NCI-H2107 (cell line): ENCODE measurements around the gene KRTAP10-4.
"Not testable (repeated sequence)": the region's sequence is repeated elsewhere in the genome, so short reads cannot be mapped to it uniquely, and the experiment has no call there.

Experiments used
- DNase-seq: peaks from one replicate; lab custom pipeline; 2025; lab: John Stamatoyannopoulos, UW

Gene KRTAP10-4

DNA sequence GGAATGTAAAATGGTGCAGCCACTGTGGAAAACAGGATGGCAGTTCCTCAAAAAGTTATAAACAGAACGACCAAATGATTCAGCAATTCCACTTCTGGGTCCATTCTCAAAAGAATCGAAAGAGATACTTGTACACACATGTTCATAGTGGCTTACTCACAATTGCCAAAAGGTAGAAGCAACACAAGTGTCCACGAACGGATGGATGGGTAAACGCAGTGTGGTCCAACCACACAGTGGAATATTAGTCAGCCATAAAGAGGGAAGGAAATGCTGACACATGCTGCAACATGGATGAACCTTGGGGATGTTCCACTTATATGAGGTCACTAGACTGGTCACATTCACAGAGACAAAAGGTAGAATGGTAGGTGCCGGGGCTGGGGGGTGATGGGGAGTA lies 38.8 kb upstream of the KRTAP10-4 start:
- DNase-seq, result no peak

DNA sequence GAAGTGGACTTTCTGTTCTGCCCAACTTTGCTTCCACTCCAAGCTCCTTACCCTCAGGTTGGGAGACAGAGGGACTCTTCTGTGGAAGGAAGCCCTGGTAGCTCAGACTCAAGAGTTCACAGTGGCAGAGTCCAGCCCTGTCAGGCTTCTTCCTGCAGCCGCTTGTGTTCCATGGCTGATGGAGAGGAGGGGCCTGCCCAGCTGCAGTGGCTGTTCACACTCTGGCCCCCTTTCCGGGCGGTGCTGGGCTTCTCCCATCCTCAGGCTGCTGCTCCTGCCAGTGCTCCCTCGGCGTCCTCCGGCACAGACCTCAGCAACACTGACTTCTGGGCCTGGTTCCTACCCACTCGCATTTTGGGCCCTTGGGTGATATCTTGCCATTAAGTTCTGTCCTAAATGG lies 37.6 kb upstream of the KRTAP10-4 start:
- no peak for DNase-seq

DNA sequence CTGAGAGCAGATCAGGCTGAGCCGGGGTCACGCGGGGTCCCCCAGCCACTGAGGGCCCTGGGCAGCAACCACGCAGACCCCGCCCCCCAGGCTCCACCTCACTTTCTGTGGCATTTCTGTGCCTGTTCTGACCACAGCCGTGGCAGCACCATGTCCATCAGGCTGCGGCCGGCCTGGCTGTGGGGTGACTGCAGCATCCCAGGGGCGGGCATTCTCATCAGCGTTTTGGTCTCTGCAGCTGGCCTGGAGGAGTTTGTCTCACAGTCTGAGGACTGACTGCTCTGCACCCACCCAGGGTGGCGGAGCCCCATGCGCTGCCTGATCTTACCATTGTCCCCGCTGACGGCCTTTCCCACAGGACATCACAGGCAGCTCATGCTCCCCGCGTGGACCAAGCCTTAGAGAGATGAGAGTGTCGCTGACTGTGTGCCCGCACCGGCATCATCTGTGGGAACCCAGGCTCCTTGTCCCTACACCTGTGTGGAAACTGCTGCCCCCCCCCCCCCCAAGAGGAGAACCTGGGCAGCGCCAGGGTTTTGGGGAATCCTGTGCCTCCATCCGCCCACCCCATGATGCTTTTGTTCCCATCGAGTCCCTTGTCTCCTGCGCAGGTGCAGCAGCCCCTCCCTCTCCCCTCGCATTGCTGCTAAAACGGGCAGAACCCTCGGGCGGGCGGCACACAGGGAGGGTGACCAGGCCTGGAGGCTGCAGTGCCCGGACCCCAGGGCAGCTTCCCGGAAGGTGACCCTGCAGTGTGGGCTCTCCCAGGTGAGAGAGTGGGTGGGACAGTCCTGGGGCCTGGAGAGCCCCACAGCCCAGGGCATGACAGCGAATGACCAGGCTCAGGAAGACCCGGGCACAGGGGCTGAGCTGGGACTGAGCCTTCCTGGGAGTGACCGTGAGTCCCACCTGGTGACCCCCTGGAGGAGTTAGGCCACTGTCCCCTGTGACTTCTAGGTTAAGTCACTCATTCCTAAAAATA lies 35.3 kb upstream of the KRTAP10-4 start:
- no peak for DNase-seq

DNA sequence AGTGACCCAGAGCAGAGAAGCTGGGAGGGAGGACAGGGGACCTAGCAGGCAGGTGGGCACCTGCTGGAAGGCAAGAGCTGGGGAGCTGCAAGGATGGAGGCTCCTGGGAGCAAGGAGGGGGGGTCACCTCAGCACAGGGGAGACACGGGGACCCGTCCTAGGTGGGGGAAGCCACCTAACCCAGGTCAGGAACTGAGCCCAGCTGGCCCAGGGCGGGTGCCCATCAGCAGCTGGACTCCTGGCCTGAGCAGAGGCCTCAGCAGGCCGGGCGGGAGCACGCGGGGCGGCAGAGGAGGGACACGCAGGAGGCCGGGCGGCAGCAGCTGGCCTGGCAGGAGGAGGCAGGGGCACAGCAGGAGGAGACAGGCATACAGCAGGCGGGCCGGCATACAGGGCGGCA lies 34.5 kb upstream of the KRTAP10-4 start:
- DNase-seq, result no peak

DNA sequence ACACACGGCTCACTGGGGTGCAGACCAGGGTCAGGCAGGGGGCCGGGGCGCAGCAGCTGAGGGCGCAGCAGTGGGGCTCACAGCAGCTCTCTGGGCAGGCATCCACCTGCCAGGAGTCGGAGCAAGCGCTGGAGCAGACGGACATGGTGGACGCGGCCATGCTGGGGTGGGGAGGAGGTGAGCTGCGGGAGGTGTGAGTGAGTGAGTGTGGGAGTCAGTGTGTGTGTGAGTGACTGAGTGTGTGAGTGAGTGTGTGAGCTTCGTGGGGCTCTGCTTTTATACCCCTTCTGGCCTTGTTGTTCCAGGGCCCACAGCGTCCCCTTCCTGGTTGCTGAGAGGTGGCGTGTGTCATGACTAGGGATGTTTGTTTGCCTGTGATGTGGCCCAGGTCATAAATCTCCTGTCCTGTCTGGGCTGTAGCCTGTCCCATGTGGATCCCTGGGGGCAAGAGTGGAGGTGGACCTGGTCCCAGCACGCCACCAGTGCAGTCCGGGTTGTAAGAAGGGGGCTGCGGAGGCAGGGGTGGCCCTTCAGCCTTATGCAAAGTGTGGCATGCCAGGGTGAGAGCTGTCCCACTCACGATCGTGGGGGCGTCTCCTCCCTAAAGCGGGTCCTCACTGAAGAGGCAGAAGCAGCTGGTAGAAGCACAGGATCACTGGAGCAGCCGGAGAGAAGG lies 33.4 kb upstream of the KRTAP10-4 start, which contains the start of gene KRTAP10-1:
Gene KRTAP10-1 (minus strand): TSS at position 205 of the 676 bp plus-strand sequence. CDS start 45 bp downstream, at position 160.
- no peak for DNase-seq

DNA sequence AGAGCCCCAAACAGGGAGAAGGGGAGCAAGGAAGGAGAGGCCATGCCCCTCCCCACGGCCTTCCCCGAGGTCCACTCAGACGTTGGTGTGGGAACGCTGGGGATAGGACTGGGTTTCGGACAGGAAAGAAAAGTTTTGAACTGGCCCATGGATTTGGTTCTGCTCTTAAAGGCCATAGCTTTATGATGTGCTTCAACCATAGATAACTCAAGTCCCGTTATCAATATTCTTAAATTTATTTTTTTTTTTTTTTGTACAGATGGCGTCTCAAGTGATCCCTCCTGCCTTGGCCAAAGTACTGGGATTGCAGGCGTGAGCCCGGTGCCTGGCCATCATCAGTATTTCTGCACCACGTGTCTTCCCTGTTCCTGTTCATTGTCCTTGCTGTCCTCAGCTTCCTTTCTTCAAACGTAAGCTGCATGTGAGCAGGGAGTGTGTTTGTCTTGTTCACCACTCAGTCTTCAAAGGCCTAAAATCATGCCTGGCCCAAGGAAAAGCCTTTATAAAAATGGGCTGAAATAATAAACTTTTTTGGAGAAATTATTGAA lies 32.7 kb upstream of the KRTAP10-4 start:
- DNase-seq, result no peak

DNA sequence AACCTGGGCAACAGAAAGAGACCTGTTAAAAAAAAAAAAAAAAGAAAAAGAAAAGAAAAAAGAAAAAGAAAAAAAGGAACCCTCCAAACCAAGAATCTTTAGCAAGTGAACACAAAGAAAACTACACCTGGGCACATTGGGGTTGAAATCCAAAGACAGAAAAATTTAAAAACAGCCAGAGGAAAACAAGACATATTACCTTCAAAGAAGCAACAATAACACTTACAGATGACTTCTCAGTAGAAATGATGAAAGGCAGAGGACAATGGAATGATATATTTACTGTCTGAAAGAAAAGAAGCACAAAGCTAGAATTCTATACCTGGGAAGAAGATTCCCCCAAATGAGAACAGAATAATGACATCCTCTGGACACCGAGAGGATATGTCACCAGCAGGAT lies 30.8 kb upstream of the KRTAP10-4 start:
- no peak for DNase-seq

DNA sequence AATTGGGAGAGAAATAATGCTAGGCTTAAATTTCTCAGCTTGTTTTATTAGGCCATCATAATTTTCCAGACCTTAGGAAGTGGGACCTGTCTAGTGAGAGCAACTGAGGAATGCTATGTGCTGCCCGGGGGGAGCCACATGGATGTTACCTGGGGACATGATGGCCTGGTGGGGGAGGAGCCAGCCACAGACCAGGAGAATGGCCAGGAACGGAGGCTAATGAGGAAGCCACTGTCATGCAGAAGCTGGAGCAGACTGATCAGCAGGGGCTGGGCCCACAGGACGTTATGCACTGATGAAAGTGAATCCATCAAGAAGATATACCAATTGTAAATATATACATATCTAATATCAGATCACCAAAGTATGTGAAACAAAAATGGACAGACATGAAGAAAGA lies 29.0 kb upstream of the KRTAP10-4 start:
- DNase-seq, result no peak

DNA sequence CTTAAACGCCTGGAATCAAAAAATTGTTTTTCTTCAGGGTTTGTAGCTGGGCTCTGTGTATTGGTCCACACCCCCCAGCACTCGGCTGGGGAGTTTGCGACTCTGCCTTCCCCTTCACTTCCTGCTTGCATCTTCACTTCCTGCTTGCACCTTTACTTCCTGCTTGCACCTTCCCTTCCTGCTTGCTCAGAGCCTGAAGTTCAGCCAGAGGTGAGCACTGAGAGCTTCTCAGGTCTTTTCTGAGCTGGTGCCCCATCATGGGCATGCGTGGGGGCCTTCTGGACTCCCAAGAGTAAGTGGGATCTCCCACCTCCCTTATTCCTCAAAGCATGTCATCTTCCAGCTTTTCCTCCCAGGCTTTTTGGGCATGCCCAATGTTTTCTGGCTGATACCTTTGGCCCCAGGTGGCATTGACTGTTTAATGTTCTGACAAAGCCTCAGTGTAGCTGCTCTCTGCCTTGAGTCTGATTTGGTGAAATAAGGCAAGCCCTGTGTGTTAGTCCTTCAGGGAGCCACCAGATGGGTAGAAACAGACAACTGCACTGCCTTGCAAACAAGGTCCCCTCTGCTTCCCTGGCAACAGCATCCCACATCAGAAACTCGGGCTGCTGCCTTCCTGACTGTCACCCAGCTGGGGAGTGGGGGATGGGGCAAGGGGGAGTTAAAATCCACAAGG lies 25.7 kb upstream of the KRTAP10-4 start:
- DNase-seq, result no peak

DNA sequence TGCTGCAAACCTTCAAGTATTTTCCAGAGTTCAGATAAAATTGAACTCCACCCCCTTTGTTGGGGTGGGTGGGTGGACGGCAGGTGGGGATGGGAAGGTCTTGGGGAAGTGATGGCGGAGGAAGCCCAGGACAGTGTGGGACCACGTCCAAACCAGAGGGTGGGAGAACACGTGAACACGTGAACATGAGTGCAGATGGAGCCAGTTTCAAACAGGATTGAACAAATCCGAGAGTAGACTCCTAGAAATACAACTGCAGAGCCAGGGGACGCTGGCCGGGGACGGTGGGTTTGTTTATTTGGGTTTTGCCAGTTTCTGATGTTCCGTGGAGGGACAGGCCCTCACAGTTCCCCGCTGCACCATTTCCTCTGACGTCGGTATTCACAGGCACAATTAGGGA lies 25.1 kb upstream of the KRTAP10-4 start:
- no peak for DNase-seq

DNA sequence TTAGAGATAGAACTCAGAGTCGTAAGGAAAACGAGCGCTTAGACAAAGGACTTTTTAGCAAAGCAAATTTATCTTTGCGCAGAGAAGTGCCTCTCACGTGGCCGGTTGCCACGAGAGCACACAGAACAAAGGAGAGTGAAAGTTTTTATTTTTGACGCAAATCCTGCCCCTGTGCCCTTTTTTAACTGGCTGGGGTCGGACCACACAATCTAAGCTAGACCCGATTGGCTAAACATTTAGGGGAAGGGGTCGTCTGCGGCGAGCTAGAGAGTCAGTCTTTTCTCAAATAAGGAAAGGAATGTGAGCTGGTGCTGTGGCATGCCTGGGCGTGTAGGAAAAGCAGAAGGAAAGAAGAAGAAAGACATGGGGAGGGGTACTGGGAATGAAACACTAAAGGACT lies 24.6 kb upstream of the KRTAP10-4 start:
- no peak for DNase-seq

DNA sequence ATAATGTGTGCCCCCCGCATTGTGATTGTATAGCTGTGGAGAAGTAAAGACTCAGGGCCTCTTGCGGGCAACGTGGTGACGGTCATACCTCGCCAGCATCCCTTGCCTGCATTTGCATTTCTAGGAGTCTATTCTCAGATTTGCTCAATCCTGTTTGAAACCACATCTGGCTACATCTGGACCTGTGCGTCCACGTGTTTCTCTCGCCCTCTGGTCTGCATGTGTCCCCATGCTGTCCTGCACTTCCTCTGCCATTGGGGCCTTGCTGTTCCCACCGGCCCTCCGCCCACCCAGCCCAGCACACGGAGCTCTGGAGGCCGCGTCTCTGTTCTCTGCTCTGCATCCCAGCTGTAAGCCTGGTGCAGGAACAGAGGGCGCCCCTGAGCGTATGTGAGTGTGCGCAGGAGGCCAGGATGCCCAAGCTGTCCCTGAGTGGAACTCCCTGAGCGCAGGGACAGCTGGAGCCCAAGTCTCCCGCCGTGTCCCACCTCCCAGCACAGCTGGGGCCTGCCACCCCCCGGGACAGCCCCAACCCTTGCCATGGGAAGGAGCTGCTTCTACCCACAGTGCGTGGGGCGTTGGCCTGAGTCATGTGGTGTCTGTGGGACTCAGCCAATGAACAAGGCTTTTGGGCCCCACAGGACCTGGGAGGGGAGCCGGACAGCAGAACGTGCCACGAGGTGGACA lies 23.9 kb upstream of the KRTAP10-4 start:
- DNase-seq, result no peak

DNA sequence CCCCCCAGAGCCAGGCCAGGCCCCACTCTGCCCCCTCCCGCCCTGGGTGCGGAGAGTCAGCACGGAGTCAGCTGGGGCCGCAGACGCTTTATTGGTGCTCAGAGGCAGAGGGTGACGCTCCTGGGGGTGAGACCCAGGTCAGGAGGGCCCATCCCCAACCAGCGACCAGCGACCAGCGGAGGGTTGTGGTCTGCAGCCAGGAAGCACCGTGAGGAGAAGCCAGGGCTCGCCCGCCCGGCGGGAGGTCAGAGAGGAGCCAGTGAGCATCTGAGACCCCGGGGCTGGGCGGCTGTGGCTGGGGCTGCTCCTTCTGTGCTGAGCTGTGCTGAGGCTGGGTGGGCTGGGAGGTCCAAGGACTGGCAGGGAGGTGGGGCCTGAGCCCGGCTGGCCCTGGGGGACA lies 23.2 kb upstream of the KRTAP10-4 start:
- DNase-seq, result not testable (repeated sequence)

DNA sequence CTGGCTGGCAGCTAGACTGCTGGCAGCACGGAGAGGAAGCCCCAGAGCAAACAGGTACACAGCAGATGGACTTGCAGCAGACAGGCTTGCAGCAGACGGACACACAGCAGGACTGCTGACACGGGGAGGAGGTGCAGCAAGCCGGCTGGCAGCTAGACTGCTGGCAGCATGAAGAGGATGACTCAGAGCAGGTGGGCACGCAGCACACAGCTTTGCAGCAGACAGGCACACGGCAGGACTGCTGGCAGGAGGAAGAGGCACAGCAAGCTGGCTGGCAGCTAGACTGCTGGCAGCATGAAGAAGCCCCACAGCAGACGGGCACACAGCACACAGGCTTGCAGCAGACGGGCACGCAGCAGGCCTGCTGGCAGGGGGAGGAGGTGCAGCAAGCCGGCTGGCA lies 22.7 kb upstream of the KRTAP10-4 start:
- DNase-seq, result no peak

DNA sequence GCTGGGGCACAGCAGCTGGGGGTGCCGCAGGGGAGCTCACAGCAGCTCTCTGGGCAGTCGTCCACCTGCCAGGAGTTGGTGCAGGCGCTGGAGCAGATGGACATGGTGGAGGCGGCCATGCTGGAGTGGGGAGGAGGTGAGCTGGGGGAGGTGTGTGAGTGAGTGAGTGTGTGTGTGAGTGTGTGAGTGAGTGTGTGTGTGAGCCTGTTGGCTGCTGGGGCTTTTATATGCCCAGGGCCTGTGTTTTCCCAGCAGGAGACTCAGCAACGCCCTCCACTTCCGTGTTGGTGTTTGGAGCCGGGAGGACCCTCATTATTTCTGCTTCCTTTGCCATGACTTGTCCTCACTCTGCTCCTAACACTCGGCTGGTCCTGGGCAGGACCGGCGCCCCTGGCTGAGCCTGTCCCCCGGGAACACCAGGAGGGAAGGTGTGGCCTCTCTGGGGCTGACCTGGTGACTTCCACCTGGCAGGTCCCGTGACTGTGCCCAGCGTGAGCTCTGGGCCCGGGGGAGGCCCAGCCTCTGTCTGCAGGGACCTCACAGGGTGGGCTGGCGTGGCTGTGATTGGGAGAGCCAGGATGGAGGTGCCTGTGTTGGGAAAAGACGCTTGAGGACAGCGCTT lies 22.1 kb upstream of the KRTAP10-4 start, which contains the start of gene KRTAP10-2:
Gene KRTAP10-2 (minus strand): TSS at position 166 of the 622 bp plus-strand sequence. CDS start 47 bp downstream, at position 119.
- no peak for DNase-seq

DNA sequence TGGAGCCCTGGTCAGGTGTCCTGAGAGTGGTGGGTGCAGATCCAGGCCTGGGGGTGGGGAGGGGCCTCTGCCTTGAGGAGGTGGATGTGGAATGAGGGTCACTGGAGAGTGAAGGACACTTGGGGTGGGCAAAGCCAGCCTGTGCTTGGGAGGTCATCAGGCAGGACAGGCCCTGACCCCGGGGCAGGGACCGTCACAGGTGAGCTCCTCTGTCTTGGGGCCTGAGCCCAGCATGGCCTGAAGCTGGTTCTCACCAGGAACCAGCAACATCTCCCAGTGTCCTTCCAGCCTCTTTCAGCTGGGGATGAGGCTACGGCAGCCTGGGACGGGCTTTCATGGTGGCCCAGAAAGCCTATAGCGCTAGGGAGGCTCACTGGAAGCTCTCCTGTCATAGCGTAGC lies 21.4 kb upstream of the KRTAP10-4 start:
- DNase-seq, result no peak

DNA sequence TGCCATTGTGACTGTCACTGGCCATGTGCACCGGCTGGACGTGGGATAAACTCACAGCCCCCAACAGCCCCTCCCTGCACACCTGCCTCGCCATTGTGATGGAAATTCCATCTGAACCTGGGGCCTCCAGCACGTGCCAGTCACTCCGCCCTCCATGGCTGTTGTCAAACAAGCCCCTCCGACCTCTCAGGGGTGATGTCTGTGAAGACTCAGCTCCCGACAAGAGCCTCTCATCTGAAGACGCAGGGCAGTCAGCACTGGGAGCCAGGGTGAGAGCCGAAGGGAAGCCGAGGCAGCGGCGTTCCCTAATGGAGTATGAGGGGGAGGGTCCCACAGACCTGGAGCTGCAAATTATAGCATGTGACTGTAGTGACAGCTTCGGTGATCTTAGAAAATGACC lies 20.8 kb upstream of the KRTAP10-4 start:
- DNase-seq, result no peak

DNA sequence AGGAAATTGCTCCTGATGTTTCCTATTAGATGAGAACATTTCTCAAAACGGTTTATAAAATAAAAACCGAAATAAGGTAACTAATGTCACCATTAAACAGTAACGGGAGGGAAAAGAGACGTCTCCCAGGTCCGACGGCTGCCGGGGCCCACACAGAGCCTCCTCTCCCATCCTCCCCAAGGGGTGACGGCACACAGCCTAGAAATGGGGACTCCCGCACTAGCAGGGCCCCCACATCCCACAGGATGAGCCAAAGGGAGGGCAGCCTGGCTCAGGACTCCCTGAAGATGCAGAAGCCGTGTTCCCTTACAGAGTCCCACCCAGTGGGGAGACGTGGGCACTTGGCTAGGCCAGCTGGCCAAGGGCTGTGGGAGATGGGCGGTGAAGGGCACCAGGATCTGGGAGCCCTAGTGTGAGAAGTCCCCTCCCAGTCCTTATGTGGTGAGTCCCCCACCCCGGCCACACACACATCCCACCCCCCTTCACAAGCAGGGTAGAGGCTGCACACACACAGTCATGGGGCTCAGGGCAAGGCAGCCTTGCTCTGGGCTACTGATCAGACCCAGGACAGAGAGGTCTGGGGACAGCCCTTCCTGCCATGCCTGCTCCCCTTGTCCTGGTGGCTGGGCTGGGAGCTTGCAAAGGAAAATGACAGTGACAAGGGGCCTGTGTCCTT lies 18.2 kb upstream of the KRTAP10-4 start:
- DNase-seq, result no peak

DNA sequence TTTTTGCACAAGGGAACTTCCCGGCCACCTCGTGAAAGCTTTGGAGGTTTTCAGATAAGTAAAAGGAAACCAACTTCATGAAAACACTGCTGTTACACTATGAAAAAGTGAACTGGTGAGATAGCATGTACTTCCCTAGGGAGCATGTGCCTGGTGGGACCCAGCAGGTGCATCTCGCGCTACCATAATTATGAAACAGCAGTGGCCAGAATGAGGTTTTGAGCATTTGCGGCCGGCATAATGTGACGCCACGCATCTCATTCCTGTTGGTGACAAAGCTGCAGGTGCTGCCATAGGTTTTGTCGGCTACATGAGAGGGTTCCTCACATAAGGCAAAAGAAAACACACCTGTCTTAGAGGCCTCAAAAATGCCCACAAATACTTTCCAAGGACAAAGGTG lies 16.6 kb upstream of the KRTAP10-4 start:
- peak; percentile 69 for DNase-seq

DNA sequence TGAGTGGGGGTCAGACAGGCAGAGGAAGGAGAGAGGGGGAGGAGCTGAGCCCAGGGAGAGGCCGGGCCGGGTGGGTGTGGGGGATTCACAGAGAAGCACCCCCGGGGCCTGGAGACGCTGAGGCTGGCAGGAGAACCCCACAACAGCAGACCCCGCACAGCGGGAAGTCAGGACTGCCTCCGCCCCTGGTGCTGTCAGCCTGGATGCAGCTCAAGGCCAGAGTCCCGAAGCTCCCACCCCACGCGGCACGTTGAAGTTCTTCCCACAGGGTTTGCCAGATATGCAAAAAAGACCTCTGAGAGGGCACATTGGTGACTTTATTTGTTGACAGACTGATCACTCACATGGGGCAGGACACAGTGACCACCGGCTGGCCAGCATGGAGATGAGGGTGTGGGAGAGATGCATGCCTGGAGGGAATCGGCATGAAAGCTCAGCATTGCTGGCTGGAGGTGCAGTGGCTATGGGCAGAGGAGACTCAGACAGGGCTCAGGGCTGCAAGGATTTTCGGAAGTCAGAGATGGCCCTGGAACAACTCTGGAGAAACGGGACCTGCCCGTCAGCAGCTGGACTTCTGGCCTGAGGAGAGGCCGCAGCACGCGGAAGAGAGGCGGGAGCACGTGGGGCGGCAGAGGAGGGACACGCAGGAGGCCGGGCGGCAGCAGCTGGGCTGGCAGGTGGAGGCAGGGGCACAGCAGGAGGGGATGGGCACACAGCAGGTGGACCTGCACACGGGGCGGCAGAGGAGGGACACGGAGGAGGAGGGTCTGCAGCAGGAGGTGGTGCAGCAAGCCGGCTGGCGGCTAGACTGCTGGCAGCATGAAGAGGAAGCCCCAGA lies 15.8 kb upstream of the KRTAP10-4 start:
- DNase-seq, result no peak
